NCI-H1105 treated with DMSO at 0.1 percent for 48 hours (cell line): Measurements from ENCODE around the gene DNAH1.
A peak's percentile ranks its signal among the peaks of the same experiment; 100 is the strongest.

Experiments used
- DNase-seq: peaks from one replicate; lab custom pipeline; 2025; lab: John Stamatoyannopoulos, UW

The DNAH1 gene

GRCh38 chr3:52446631-52447511 is 130.8 kb downstream of the DNAH1 start:
- DNase-seq = peak; percentile 10

GRCh38 chr3:52447512-52448355 is 131.6 kb downstream of the DNAH1 start:
- DNase-seq = no peak
